ENCODE data around the gene NAMPT. TPM values are rescaled to one million over a fixed set of nuclear protein-coding genes. Genes with fewer than 3 reads are reported as not detected.
A peak's percentile ranks its signal among the peaks of the same experiment; 100 is the strongest.
"Not testable (repeated sequence)": the region's sequence is repeated elsewhere in the genome, so short reads cannot be mapped to it uniquely, and the experiment has no call there.

The NAMPT gene
- total RNA-seq, 1 donor from 2014 or later = 286 TPM

GRCh38 chr7:106247841-106248240, 36.9 kb downstream of the NAMPT start:
- DNase-seq (ENCODE audit: low spot score) = no peak
- ATAC-seq = no peak
- intact Hi-C loops (cut with DNase I) = no loop called here

- no peak for DNase-seq (ENCODE audit: low spot score)
- no peak for ATAC-seq
- intact Hi-C loops (cut with DNase I) = no loop called here
Measured at GRCh38 chr7:106246902-106247711, 37.7 kb downstream of the NAMPT start.

GRCh38 chr7:106243893-106244292, 40.9 kb downstream of the NAMPT start:
- DNase-seq (ENCODE audit: low spot score) = no peak
- intact Hi-C loops (cut with DNase I) = no loop called here
- no peak for ATAC-seq

- DNase-seq (ENCODE audit: low spot score) = no peak
- intact Hi-C loops (cut with DNase I) = no loop called here
- ATAC-seq = no peak
Measured at GRCh38 chr7:106239406-106239805, 45.4 kb downstream of the NAMPT start.

- ATAC-seq (no peak), DNase-seq (ENCODE audit: low spot score) (no peak)
- intact Hi-C loops (cut with DNase I) = no loop called here
Measured at GRCh38 chr7:106238830-106239229, 46.0 kb downstream of the NAMPT start.

GRCh38 chr7:106236065-106236464, 48.7 kb downstream of the NAMPT start:
- peak; percentile 62 for ATAC-seq
- intact Hi-C loops (cut with DNase I) = no loop called here
- no peak for DNase-seq (ENCODE audit: low spot score)

GRCh38 chr7:106234425-106234824, 50.4 kb downstream of the NAMPT start:
- ATAC-seq (no peak), DNase-seq (ENCODE audit: low spot score) (no peak)
- intact Hi-C loops (cut with DNase I) = no loop called here

- ATAC-seq (no peak), DNase-seq (ENCODE audit: low spot score) (no peak)
- intact Hi-C loops (cut with DNase I) = no loop called here
Measured at GRCh38 chr7:106231856-106232490, 52.8 kb downstream of the NAMPT start.

- no peak for DNase-seq (ENCODE audit: low spot score)
- intact Hi-C loops (cut with DNase I) = no loop called here
- ATAC-seq = no peak
Measured at GRCh38 chr7:106225856-106226255, 58.9 kb downstream of the NAMPT start.

GRCh38 chr7:106224797-106225196, 60.0 kb downstream of the NAMPT start:
- DNase-seq (ENCODE audit: low spot score) = no peak
- intact Hi-C loops (cut with DNase I) = no loop called here
- no peak for ATAC-seq

GRCh38 chr7:106223156-106223555, 61.6 kb downstream of the NAMPT start:
- intact Hi-C loops (cut with DNase I) = no loop called here
- ATAC-seq = no peak
- no peak for DNase-seq (ENCODE audit: low spot score)

- ATAC-seq (no peak), DNase-seq (ENCODE audit: low spot score) (no peak)
- intact Hi-C loops (cut with DNase I) = no loop called here
Measured at GRCh38 chr7:106222545-106222944, 62.2 kb downstream of the NAMPT start.

- no peak for ATAC-seq
- no peak for DNase-seq (ENCODE audit: low spot score)
- intact Hi-C loops (cut with DNase I) = no loop called here
Measured at GRCh38 chr7:106220307-106220706, 64.5 kb downstream of the NAMPT start.

GRCh38 chr7:106219170-106219569, 65.6 kb downstream of the NAMPT start:
- intact Hi-C loops (cut with DNase I) = no loop called here
- ATAC-seq (no peak), DNase-seq (ENCODE audit: low spot score) (no peak)

GRCh38 chr7:106218546-106218945, 66.2 kb downstream of the NAMPT start:
- ATAC-seq (no peak), DNase-seq (ENCODE audit: low spot score) (no peak)
- intact Hi-C loops (cut with DNase I) = no loop called here

GRCh38 chr7:106216923-106217542, 67.8 kb downstream of the NAMPT start:
- DNase-seq (ENCODE audit: low spot score) (peak; percentile 79), ATAC-seq (peak; percentile 91)
- intact Hi-C loops (cut with DNase I) = no loop called here

- DNase-seq (ENCODE audit: low spot score) (no peak), ATAC-seq (peak; percentile 87)
- intact Hi-C loops (cut with DNase I) = no loop called here
Measured at GRCh38 chr7:106216517-106216922, 68.3 kb downstream of the NAMPT start.

- ATAC-seq (no peak), DNase-seq (ENCODE audit: low spot score) (no peak)
- intact Hi-C loops (cut with DNase I) = no loop called here
Measured at GRCh38 chr7:106215868-106216516, 68.8 kb downstream of the NAMPT start.

GRCh38 chr7:106208944-106209343, 75.8 kb downstream of the NAMPT start:
- ATAC-seq; intact Hi-C loops (cut with DNase I); DNase-seq (ENCODE audit: low spot score): not testable (repeated sequence)
